K562 (cell line): Measurements from ENCODE around the gene STK16. TPM values are rescaled to one million over a fixed set of nuclear protein-coding genes. Genes with fewer than 3 reads are reported as not detected.

Experiments
- BACH1 ChIP-seq: fragments of 200-800 bp; sonication (Bioruptor generic); IDR thresholded peaks from 2 replicates; pipeline ENCODE4 v1.6.1; 2016; ENCODE audit warnings: missing genetic modification characterization, missing compliant biosample characterization
- CBFB ChIP-seq: sonication (generic); formaldehyde crosslinking; IDR thresholded peaks from 2 replicates; pipeline ENCODE4 v1.4.0; 2020; ENCODE audit warnings: mild to moderate bottlenecking, missing genetic modification reagents
- CUX1 ChIP-seq: fragments of 200-800 bp; sonication (Bioruptor generic); IDR thresholded peaks from 2 replicates; pipeline ENCODE4 v1.6.1; 2016; ENCODE audit warnings: missing genetic modification characterization, missing compliant biosample characterization
- E2F1 ChIP-seq: sonication (generic); formaldehyde crosslinking; IDR thresholded peaks from 2 replicates; pipeline ENCODE4 v1.8.1; 2023; ENCODE audit warnings: mild to moderate bottlenecking, missing genetic modification reagents, moderate library complexity
- LEF1 ChIP-seq: fragments of 450-650 bp; IDR thresholded peaks from 2 replicates; pipeline ENCODE4 v1.6.1; 2016; ENCODE audit warnings: mild to moderate bottlenecking
- MAX ChIP-seq: sonication (generic); formaldehyde crosslinking; IDR thresholded peaks from 2 replicates; pipeline ENCODE4 v1.9.0; 2022; ENCODE audit warnings: mild to moderate bottlenecking, missing genetic modification reagents
- MAZ ChIP-seq, 2 experiments: fragments of 450-650 bp in 1 of 2; sonication (generic) in 1 of 2; formaldehyde crosslinking; IDR thresholded peaks in 1 of 2; conservative IDR thresholded peaks in 1 of 2; 2 replicates each; pipeline versions ENCODE4 v1.4.0 to v1.5.0; 2020; ENCODE audit warnings: mild to moderate bottlenecking in 1 of 2, missing genetic modification reagents in 1 of 2
- MTA3 ChIP-seq: fragments of 450-650 bp; formaldehyde crosslinking; IDR thresholded peaks from 2 replicates; pipeline ENCODE4 v1.6.1; 2017; ENCODE audit warnings: mild to moderate bottlenecking, borderline replicate concordance
- POLR3A ChIP-seq: IDR thresholded peaks from 2 replicates; pipeline ENCODE4 v1.6.1; 2011; ENCODE audit warnings: borderline replicate concordance, mild to moderate bottlenecking, moderate library complexity; ENCODE audit not compliant: insufficient read length, insufficient read depth; ENCODE audit errors: extremely low read depth
- POU5F1 ChIP-seq: fragments of 150-350 bp; IDR thresholded peaks from 2 replicates; pipeline ENCODE4 v1.6.1; 2014; ENCODE audit warnings: borderline replicate concordance, low read length, low read depth, mild to moderate bottlenecking; ENCODE audit not compliant: partially characterized antibody
- RAD21 ChIP-seq, 2 experiments: fragments of 250-450 bp in 1 of 2; fragments of 450-650 bp in 1 of 2; sonication (Bioruptor Pico) in 1 of 2; formaldehyde crosslinking in 1 of 2; IDR thresholded peaks in 1 of 2; conservative IDR thresholded peaks in 1 of 2; 2 replicates each; pipeline versions ENCODE4 v1.4.0 to v1.8.0; 2020 to 2022; ENCODE audit warnings: mild to moderate bottlenecking in 2 of 2, moderate library complexity in 1 of 2
- STAG1 ChIP-seq: sonication (generic); formaldehyde crosslinking; IDR thresholded peaks from 2 replicates; pipeline ENCODE4 v1.5.0; 2020; ENCODE audit warnings: missing genetic modification reagents, borderline replicate concordance
- XRCC5 ChIP-seq: fragments of 200-400 bp; formaldehyde crosslinking; IDR thresholded peaks from 2 replicates; pipeline ENCODE4 v1.6.1; 2017; ENCODE audit warnings: low read depth, mild to moderate bottlenecking, low read length
- ZNF124 ChIP-seq: sonication (generic); formaldehyde crosslinking; IDR thresholded peaks from 2 replicates; pipeline ENCODE4 v1.8.1; 2022; ENCODE audit warnings: missing genetic modification reagents
- ZNF445 ChIP-seq: fragments of 250-450 bp; sonication (Bioruptor Pico); IDR thresholded peaks from 2 replicates; pipeline ENCODE4 v1.4.0; 2020; ENCODE audit warnings: low read depth, mild to moderate bottlenecking, moderate library complexity
- ZNF76 ChIP-seq: fragments of 250-450 bp; sonication (Bioruptor Pico); IDR thresholded peaks from 2 replicates; pipeline ENCODE4 v1.4.0; 2020; ENCODE audit warnings: mild to moderate bottlenecking, moderate library complexity, borderline replicate concordance
- polyA plus RNA-seq, 8 experiments: library from polyadenylated mRNA; depleted of rRNA in 4 of 8; stranded (reverse) in 5 of 8; unstranded in 3 of 8; fragments of >200 nt; fragmentation: Nextera tagmentation in 2 of 8; fragmentation: Illumina TruSeq in 1 of 8; extraction: Ambion mirVana in 2 of 8; extraction: Trizol in 1 of 8; gene quantifications; 2 replicates each; pipeline versions ENCODE4 v1.2.1 to v1.2.3, GENCODE V29; 2011 to 2014; ENCODE audit warnings: inconsistent platforms in 1 of 8, missing spikeins in 1 of 8
- total RNA-seq, 7 experiments: library from RNA; depleted of rRNA in 6 of 7; stranded (reverse); fragments of >200 nt in 6 of 7; fragmentation: Illumina TruSeq in 2 of 7; extraction: Trizol in 2 of 7; gene quantifications; 2 replicates each; pipeline versions ENCODE4 v1.2.1 to v1.2.3, GENCODE V29; 2011 to 2021; ENCODE audit warnings: low replicate concordance in 1 of 7
- TF ChIP-seq, protein P1 (sequence below): sonication (generic); formaldehyde crosslinking; IDR thresholded peaks from 2 replicates; pipeline ENCODE4 v1.4.0; 2020; ENCODE audit warnings: mild to moderate bottlenecking, missing genetic modification reagents

STK16 gene
- total and polyA plus RNA-seq, 9 of the 15 experiments (the other 6 are each of a cell fraction or from before 2014, with no cell fraction given), result 5.4 to 36.2 (median 17.8) TPM

- TF ChIP-seq BACH1 (tag), result no peak
- no peak for TF ChIP-seq ZNF445
- TF ChIP-seq MAZ (CRISPR knock-in tag; conservative IDR thresholded peaks at IDR 0.05 in 1 of 2, IDR thresholded peaks at IDR 0.05 in 1 of 2), result peak in 1 of 2 experiments; percentile 70; a peak in 2 of 4 replicates
- TF ChIP-seq POU5F1, result no peak
- no peak for TF ChIP-seq CUX1 (CRISPR knock-in tag)
- peak; percentile 62; the same call in 1 of the 2 replicates for TF ChIP-seq XRCC5
- TF ChIP-seq, protein P1, sequence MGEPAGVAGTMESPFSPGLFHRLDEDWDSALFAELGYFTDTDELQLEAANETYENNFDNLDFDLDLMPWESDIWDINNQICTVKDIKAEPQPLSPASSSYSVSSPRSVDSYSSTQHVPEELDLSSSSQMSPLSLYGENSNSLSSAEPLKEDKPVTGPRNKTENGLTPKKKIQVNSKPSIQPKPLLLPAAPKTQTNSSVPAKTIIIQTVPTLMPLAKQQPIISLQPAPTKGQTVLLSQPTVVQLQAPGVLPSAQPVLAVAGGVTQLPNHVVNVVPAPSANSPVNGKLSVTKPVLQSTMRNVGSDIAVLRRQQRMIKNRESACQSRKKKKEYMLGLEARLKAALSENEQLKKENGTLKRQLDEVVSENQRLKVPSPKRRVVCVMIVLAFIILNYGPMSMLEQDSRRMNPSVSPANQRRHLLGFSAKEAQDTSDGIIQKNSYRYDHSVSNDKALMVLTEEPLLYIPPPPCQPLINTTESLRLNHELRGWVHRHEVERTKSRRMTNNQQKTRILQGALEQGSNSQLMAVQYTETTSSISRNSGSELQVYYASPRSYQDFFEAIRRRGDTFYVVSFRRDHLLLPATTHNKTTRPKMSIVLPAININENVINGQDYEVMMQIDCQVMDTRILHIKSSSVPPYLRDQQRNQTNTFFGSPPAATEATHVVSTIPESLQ, result no peak
- TF ChIP-seq POLR3A, result no peak
- TF ChIP-seq MAX, result no peak
- 0 out of 2 replicates have a peak, but pooled peaks have one; percentile 29 for TF ChIP-seq CBFB
- peak; percentile 59; the same call in 1 of the 2 replicates for TF ChIP-seq STAG1 (CRISPR knock-in tag)
- no peak for TF ChIP-seq LEF1
- TF ChIP-seq E2F1 (CRISPR knock-in tag), result no peak
- TF ChIP-seq RAD21 (CRISPR knock-in tag; conservative IDR thresholded peaks at IDR 0.05 in 1 of 2, IDR thresholded peaks at IDR 0.05 in 1 of 2), result peak; percentile 77 to 85
- no peak for TF ChIP-seq ZNF124 (CRISPR knock-in tag)
- no peak for TF ChIP-seq ZNF76
- TF ChIP-seq MTA3, result peak; percentile 29; the same call in 1 of the 2 replicates
These were observed 53.6 kb downstream of the STK16 start (continued) for GRCh38 chr2:219298759-219299371.
